Activated naive CD8-positive, alpha-beta T cell treated with anti-CD3 and anti-CD28 coated beads, Interleukin-2, amount 50 U/mL, for 24 hours (primary cell): ENCODE data around the gene GTF2IRD1.
"Not testable (repeated sequence)": the region's sequence is repeated elsewhere in the genome, so short reads cannot be mapped to it uniquely, and the experiment has no call there.

Experiments used
- ATAC-seq: fragments of 150-1000 bp; cut with Tn5 transposase; one replicate; pipeline ENCODE4 v1.10.0; 2021
- DNase-seq: peaks from one replicate; pipeline ENCODE4 v3.0.0; 2021
- H3K27ac Mint-ChIP-seq: one replicate; pipeline ENCODE4 v1.8.0; 2021; ENCODE audit warnings: mild to moderate bottlenecking, mixed read lengths
- H3K27me3 Mint-ChIP-seq: one replicate; pipeline ENCODE4 v1.8.0; 2021; ENCODE audit warnings: mixed read lengths
- H3K36me3 Mint-ChIP-seq: one replicate; pipeline ENCODE4 v1.8.0; 2021; ENCODE audit warnings: low read depth, mixed read lengths
- H3K4me1 Mint-ChIP-seq: one replicate; pipeline ENCODE4 v1.8.0; 2021; ENCODE audit warnings: mixed read lengths
- H3K4me3 Mint-ChIP-seq: one replicate; pipeline ENCODE4 v1.8.0; 2021; ENCODE audit warnings: mild to moderate bottlenecking, moderate library complexity, mixed read lengths
- H3K9me3 Mint-ChIP-seq: one replicate; pipeline ENCODE4 v1.8.0; 2021; ENCODE audit warnings: mixed read lengths

Gene GTF2IRD1

DNA sequence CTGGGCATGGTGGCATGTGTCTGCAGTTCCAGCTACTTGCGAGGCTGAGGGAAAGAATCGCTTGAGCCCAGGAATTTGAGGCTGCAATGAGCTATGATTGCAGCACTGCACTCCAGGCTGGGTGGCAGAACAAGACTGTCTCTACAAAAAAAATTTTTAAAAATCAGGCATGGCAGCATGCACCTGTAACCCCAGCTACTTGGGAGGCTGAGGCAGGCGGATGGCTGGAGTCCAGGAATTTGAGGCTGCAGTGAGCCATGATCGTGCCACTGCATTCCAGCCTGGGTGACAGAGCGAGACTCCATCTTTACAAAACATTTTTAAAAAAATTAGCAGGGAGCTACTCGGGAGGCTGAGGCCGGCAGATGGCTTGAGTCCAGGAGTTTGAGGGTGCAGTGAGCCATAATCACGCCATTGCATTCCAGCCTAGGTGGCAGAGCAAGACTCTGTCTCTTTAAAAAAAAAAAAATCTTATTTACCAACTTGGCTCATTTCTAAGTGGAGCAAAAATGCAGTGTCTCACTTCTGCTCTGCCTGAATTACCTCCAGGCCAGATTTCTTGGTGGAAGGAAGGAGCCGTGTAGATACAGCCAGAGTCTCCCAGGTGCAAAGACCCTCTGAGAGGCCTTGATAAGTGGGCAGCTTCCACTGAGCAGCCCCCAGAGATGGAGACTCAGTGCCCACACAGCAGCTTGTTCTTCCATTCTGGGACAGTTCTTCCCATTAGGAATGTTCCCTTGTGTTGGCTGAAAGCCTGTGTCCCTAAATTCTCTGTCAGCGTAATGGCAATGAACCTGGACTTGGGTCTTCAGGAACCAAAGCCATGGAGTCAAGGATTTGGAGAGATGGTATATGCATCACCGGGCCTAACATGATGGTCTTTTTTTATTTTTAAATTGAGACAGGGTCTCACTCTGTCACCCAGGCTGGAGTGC lies 30.0 kb downstream of the GTF2IRD1 start:
- Mint-ChIP-seq H3K9me3 (no peaks in the 10 kb centered on the region), H3K4me3 (no peak overlapping the region), H3K27ac (no peak overlapping the region), H3K27me3 (peaks cover 21% of the 10 kb centered on the region), H3K4me1 (peaks cover 3% of the 10 kb centered on the region), H3K36me3 (no peaks in the 10 kb centered on the region)
- DNase-seq = no peak
- no peak for ATAC-seq

DNA sequence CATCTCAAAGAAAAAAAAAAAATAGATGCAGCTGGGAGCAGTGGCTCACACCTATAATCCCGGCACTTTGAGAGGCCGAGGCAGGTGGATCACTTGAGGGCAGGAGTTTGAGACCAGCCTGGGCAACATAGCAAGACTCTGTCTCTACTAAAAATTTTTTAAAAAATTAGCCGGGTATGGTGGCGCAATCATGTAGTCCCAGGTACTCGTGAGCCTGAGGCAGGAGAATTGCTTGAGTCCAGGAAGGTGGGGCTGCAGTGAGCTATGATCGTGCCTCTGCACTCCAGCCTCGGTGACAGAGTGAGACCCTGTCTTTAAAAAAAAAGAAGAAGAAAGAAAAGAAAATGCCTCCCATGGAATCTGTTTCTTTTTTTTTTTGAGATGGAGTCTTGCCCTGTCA lies 31.9 kb downstream of the GTF2IRD1 start:
- no peak overlapping the region for H3K27ac Mint-ChIP-seq
- ATAC-seq (no peak), DNase-seq (no peak)
- no peak overlapping the region for H3K4me3 Mint-ChIP-seq
- no peaks in the 10 kb centered on the region for H3K9me3 Mint-ChIP-seq
- H3K4me1 Mint-ChIP-seq = no peaks in the 10 kb centered on the region
- peaks cover 11% of the 10 kb centered on the region for H3K27me3 Mint-ChIP-seq
- H3K36me3 Mint-ChIP-seq = no peaks in the 10 kb centered on the region

DNA sequence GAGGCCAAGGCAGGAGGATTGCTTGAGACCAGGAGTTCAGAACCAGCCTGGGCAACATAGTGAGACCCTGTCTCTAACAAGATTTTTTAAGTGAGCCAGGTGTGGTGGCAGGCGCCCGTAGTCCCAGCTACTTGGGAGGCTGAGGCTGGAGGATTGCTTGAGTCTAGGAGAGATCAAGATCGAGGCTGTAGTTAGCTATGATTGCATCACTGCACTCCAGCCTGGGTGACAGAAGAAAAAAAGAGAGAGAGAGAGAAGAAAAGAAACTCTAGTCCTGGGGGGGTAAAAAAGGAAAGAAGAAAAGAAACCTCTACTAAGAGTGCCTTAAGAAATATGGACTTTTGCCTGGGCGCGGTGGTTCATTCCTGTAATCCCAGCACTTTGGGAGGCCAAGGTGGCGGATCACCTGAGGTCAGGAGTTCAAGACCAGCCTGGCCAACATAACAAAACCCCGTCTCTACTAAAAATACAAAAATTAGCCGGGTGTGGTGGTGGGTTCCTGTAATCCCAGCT lies 34.9 kb downstream of the GTF2IRD1 start:
- DNase-seq, H3K27ac Mint-ChIP-seq, H3K9me3 Mint-ChIP-seq, H3K4me3 Mint-ChIP-seq, H3K36me3 Mint-ChIP-seq, ATAC-seq, H3K27me3 Mint-ChIP-seq, H3K4me1 Mint-ChIP-seq: not testable (repeated sequence)

DNA sequence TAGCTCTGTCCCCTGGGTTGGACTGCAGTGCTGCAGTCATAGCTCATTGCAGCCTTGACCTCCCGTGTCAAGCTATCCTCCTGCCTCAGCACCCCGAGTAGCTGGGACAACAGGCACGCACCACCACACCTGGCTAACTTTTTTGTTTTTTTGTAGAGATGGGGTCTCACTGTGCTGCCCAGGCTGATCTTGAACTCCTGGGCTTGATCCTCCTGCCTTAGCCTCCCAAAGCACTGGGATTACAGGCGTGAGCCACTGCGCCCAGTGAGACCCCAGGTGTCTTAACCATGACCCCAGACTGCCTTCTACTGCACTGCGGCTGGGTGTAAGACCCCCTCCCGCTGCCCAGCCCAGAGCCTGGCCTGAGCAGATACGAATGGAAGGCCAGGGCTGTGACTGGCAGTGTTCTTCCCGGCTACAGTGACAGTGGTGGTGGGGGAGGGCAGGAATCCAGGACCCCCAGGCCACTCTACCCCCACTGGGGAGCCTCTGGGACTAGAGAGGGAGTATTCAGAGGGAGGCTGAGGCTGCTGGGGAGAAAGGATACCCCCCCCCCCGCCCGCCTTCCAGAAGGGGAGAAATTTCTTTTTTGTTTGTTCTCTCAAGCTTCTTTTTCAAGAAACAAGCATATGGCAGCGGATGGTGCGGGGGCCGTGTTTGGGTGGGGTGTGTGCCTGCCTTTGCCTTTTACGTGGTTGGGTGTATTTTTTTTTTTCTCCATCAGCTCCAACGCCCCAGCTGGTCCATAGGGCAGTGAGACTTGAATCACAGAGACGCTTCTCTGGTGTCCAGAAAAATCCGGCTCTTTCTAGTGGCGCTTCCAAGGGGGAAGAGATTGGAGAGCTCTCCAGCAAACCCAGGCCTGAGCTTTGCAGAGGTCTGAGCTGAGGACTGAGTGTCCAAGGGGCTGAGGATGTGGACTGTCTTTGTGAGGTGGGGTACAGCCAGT lies 36.6 kb downstream of the GTF2IRD1 start:
- DNase-seq (no peak), ATAC-seq (no peak)
- no peak overlapping the region for H3K27ac Mint-ChIP-seq
- H3K4me1 Mint-ChIP-seq = no peaks in the 10 kb centered on the region
- H3K4me3 Mint-ChIP-seq = no peak overlapping the region
- no peaks in the 10 kb centered on the region for H3K9me3 Mint-ChIP-seq
- peaks cover 2% of the 10 kb centered on the region for H3K27me3 Mint-ChIP-seq
- no peaks in the 10 kb centered on the region for H3K36me3 Mint-ChIP-seq

DNA sequence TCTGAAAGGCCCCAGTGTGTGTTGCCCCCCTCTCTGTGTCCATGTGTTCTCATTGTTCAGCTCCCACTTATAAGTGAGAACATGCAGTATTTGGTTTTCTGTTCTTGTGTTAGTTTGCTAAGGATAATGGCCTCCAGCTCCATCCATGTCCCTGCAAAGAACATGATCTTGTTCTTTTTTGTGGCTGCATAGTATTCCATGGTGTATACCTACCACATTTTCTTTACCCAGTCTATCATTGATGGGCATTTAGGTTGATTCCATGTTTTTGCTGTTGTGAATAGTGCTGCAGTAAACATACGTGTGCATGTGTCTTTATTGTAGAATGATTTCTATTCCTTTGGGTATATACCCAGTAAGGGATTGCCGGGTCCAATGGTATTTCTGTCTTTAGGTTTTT lies 37.8 kb downstream of the GTF2IRD1 start:
- H3K4me1 Mint-ChIP-seq, DNase-seq, H3K27ac Mint-ChIP-seq, H3K9me3 Mint-ChIP-seq, H3K4me3 Mint-ChIP-seq, ATAC-seq, H3K36me3 Mint-ChIP-seq, H3K27me3 Mint-ChIP-seq: not testable (repeated sequence)

DNA sequence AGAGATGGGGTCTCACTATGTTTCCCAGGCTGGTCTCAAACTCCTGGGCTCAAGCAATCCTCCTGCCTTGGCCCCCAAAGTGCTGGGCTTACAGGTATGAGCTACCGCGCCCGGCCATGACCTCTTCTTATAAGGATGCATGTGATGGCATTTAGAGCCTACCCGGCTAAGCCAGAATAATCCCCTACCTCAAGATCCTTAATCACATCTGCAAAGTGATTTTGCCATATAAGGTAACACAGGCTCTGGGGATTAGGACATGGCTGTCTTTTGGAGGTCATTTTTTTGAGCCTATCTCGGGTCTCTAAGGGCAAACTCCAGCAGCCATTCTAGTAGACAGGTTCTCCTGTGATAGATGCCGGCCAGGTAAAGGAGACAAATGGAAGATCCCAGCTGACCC lies 39.6 kb downstream of the GTF2IRD1 start:
- Mint-ChIP-seq H3K4me3 (no peak overlapping the region), H3K36me3 (no peaks in the 10 kb centered on the region), H3K27me3 (no peaks in the 10 kb centered on the region), H3K9me3 (no peaks in the 10 kb centered on the region), H3K27ac (no peak overlapping the region), H3K4me1 (no peaks in the 10 kb centered on the region)
- DNase-seq (no peak), ATAC-seq (no peak)

DNA sequence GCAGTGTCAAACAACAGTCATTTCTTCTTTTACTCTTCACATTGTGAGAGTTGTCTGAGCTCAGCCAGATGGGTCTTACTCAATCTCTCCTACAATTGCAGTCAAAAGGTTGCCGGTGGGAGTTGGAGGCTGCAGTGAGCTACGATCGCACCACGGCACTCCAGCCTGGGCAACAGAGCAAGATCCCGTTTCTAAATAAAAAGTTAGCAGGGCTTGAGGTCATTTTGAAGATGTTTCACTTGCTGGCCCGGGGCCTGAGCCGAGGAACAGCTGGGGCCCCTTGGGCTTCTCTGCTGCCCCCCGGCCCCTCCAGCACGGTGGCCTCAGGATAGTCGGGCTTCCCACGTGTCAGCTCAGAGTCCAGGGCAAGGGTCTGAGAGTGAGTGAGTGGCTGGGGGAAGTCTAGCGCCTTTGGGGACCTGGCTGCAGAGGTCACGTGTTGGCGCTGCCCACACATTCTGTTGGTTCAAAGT lies 40.4 kb downstream of the GTF2IRD1 start:
- Mint-ChIP-seq H3K4me3 (no peak overlapping the region), H3K4me1 (no peaks in the 10 kb centered on the region), H3K27me3 (no peaks in the 10 kb centered on the region), H3K27ac (no peak overlapping the region), H3K36me3 (no peaks in the 10 kb centered on the region), H3K9me3 (no peaks in the 10 kb centered on the region)
- ATAC-seq (no peak), DNase-seq (no peak)

DNA sequence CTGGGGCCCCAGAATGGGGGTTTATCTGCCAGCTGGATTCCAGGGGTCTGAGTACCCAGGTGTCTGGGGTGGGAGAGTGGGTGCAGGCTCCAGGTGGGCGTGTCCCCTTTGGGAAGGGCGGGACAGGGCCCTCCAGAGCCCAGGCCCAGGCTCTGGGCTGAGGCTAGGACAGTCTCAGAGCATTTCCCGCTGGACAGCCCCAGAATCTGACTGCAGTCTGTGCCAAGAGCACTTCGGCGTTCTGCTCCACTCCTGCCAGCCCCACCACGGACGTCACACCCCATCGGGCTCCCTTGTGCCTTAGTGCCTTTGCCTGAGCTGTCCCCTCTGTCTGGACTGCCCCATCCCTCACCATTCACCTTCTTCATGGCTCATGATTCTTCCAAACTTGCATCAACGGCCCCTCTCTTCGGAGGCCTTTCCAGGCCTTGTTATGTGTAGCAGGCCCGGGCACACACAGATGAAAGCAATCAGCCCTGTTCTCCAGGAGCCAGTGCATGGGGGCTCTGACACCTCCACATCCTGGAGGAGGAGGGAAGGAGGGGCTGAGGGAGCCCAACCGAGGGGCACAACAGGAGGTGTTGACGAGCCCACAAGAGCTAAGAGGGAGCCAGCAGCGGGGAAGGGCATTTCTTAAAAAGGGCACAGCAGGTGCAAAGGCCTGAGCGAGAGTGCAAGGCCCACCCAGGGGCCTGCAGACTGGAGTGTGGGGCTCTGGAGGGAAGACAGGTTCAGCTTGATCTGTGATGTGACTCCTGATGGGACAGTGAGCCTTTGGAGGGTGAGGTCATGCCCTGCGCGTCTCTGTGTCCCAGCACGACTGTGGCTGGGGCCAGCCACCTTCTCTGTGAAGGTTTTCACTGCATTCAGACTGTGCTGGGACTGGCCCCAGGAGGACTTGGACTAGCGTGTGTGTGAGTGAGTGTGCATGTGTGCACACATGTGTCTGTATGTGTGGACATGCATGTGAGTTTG lies 41.7 kb downstream of the GTF2IRD1 start:
- Mint-ChIP-seq H3K27ac (no peak overlapping the region), H3K36me3 (no peaks in the 10 kb centered on the region), H3K4me1 (no peaks in the 10 kb centered on the region), H3K27me3 (no peaks in the 10 kb centered on the region), H3K4me3 (no peak overlapping the region), H3K9me3 (no peaks in the 10 kb centered on the region)
- ATAC-seq (peak; percentile 40), DNase-seq (no peak)

DNA sequence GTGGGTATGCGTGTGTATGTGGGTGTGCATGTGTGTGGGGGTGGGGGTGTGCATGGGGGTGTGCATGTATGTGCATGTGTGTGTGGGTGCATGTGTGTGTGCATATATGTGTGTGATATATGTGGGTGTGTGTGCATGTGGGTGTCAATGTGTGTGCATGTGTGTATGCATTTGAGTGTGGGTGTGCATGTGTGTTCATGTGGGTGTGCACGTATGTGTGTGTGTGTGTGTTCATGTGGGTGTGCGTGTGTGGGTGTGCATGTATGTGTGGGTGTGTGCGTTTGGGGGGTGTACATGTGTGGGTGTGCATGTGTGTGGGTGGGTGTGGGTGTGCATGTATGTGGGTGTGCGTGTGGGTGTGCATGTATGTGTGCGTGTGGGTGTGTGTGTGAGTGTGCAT lies 42.6 kb downstream of the GTF2IRD1 start:
- DNase-seq (no peak), ATAC-seq (no peak)
- Mint-ChIP-seq H3K4me1 (no peaks in the 10 kb centered on the region), H3K36me3 (no peaks in the 10 kb centered on the region), H3K4me3 (no peak overlapping the region), H3K27ac (peak overlapping the region; percentile 27), H3K9me3 (no peaks in the 10 kb centered on the region), H3K27me3 (no peaks in the 10 kb centered on the region)

DNA sequence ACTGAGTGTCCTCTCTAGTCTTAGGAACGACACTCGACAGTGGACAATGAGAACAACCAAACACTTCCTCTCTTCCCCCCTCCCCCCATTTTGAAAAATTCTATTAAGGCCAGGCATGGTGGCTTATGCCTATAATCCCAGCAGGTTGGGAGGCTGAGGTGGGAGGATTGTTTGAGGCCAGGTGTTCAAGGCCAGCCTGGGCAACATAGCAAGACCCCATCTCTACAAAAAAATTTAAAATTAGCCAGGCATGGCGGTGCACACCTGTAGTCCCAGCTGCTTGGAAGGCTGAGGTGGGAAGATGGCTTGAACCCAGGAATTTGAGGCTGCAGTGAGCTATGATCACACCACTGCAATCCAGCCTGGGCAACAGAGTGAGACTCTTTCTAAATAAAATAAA lies 43.1 kb downstream of the GTF2IRD1 start:
- H3K27ac Mint-ChIP-seq = not testable (repeated sequence)

DNA sequence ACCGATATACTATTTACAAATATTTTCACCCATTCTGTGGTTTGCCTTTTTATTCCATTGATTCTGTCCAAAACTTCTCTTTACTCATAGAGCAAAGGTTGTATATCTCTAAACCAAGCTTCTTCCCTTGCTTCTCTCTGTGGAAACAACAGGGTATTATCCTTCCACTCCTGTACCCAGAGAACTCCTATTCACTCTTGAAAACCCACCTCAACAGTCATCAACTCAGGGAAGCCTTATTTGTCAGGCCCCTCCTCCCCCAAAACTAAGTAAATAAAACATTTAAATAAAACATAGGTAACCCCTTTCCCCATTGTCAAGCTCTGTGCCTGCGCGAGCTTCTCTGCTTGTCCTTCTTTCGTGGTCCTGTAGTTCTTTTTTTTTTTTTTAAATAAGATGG lies 44.6 kb downstream of the GTF2IRD1 start:
- no peak for DNase-seq
- no peaks in the 10 kb centered on the region for H3K4me1 Mint-ChIP-seq
- no peaks in the 10 kb centered on the region for H3K36me3 Mint-ChIP-seq
- no peak for ATAC-seq
- H3K27me3 Mint-ChIP-seq = no peaks in the 10 kb centered on the region
- H3K9me3 Mint-ChIP-seq = no peaks in the 10 kb centered on the region
- no peak overlapping the region for H3K4me3 Mint-ChIP-seq
- no peak overlapping the region for H3K27ac Mint-ChIP-seq

More for the DNA sequence above, 43.1 kb downstream of the GTF2IRD1 start:
- not testable (repeated sequence) for H3K36me3 Mint-ChIP-seq, H3K4me1 Mint-ChIP-seq, H3K9me3 Mint-ChIP-seq, H3K4me3 Mint-ChIP-seq, DNase-seq, H3K27me3 Mint-ChIP-seq, ATAC-seq

DNA sequence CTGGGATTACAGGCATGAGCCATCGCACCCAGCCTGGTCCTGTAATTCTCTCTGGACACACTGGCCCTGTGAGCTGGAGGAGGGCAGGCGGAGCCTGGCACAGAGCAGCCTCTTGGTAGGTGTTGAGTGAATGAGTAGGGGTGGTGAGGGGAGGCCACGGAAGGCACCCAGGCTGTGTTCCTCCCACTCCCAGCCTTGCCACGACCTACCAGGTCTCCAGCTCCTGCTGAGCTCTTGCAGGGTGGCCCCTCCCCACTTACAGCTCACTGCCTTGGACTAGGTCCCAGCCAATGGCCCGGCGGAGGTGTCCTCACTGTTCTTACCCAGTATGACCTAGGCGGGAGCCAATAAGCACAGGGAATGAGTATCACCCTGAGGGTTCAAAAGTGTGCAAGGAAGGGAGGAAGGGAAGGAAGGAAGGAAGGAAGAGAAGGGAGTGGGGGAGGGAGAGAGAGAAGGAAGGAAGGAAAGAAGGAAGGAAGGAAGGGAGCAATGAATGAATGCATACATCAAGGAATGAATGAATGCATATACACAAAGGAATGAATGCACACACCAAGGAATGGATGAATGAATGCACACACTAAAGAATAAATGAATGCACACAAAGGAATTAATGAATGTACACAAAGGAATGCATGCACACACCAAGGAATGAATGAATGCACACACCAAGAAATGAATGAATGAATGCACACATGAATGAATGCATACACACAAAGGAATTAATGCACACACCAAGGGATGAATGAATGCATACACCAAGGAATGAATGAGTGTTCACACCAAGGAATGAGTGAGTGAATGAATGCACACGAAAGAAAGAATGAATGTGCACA lies 45.5 kb downstream of the GTF2IRD1 start:
- H3K27ac Mint-ChIP-seq = no peak overlapping the region
- H3K36me3 Mint-ChIP-seq = no peaks in the 10 kb centered on the region
- H3K9me3 Mint-ChIP-seq = no peaks in the 10 kb centered on the region
- ATAC-seq = no peak
- H3K4me3 Mint-ChIP-seq = no peak overlapping the region
- H3K4me1 Mint-ChIP-seq = no peaks in the 10 kb centered on the region
- no peak for DNase-seq
- H3K27me3 Mint-ChIP-seq = no peaks in the 10 kb centered on the region

DNA sequence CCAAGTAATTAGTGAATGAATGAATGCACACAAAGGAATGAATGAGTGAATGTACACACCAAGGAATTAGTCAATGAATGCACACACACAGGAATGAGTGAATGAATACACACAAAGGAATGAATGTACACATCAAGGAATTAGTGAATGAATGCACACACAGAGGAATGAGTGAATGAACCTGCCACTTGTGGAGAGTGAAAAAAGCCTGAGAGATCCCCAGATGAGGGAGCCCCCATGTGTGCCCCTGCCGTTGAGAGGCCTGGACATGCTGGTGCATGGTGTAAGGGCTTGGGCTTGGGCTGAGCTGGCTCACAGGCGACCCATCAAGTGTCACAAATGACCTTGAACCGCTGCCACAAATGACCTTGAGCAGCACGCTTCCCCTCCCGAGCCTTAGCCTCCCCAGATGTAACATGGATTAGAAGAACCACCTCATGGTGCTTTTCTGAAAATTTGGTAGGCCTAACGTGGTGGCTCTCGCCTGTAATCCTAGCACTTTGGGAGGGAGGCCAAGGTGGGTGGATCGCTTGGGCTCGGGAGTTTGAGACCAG lies 46.2 kb downstream of the GTF2IRD1 start:
- H3K27me3 Mint-ChIP-seq = no peaks in the 10 kb centered on the region
- DNase-seq (no peak), ATAC-seq (no peak)
- no peaks in the 10 kb centered on the region for H3K4me1 Mint-ChIP-seq
- H3K9me3 Mint-ChIP-seq = no peaks in the 10 kb centered on the region
- no peaks in the 10 kb centered on the region for H3K36me3 Mint-ChIP-seq
- H3K4me3 Mint-ChIP-seq = no peak overlapping the region
- no peak overlapping the region for H3K27ac Mint-ChIP-seq
